MM.1S (cell line): Measurements from ENCODE around the gene MAP3K15.

Source experiments
- DNase-seq: peaks from one replicate; pipeline ENCODE4 v3.0.0-alpha.2; 2015
- H2AFZ ChIP-seq: fragments of 300-600 bp; sonication (generic); 2 replicates; pipeline ENCODE4 v1.6.0; 2016; ENCODE audit warnings: antibody characterized with exemption, low read length
- H3F3A ChIP-seq: fragments of 300-600 bp; sonication (generic); 2 replicates; pipeline ENCODE4 v1.6.1; 2016; ENCODE audit warnings: mild to moderate bottlenecking, antibody characterized with exemption, low read length, moderate library complexity, mixed read lengths; ENCODE audit not compliant: insufficient read depth
- H3K27ac ChIP-seq: fragments of 300-600 bp; sonication (generic); 2 replicates; pipeline ENCODE4 v1.5.1; 2016; ENCODE audit warnings: mild to moderate bottlenecking, low read length
- H3K27me3 ChIP-seq: fragments of 300-600 bp; sonication (generic); replicated peaks from 2 replicates; pipeline ENCODE4 v1.6.0; 2016; ENCODE audit warnings: low read length; ENCODE audit not compliant: insufficient read depth
- H3K36me3 ChIP-seq: fragments of 300-600 bp; sonication (generic); replicated peaks from 2 replicates; pipeline ENCODE4 v1.6.1; 2016; ENCODE audit warnings: mild to moderate bottlenecking, low read length, mixed read lengths; ENCODE audit not compliant: insufficient read depth
- H3K4me1 ChIP-seq: fragments of 300-600 bp; sonication (generic); 2 replicates; pipeline ENCODE4 v1.6.1; 2016; ENCODE audit warnings: low read length, mixed read lengths
- H3K4me2 ChIP-seq: fragments of 300-600 bp; sonication (generic); 2 replicates; pipeline ENCODE4 v1.6.0; 2016; ENCODE audit warnings: low read depth, low read length
- H3K4me3 ChIP-seq: fragments of 300-600 bp; sonication (generic); 2 replicates; pipeline ENCODE4 v1.5.1; 2016; ENCODE audit warnings: low read length, mixed read lengths
- H3K79me2 ChIP-seq: fragments of 300-600 bp; sonication (generic); 2 replicates; pipeline ENCODE4 v1.6.1; 2016; ENCODE audit warnings: mixed run types, low read length, mixed read lengths
- H3K9ac ChIP-seq: fragments of 300-600 bp; sonication (generic); 2 replicates; pipeline ENCODE4 v1.6.1; 2016; ENCODE audit warnings: low read length, mixed read lengths
- H3K9me2 ChIP-seq: fragments of 300-600 bp; sonication (generic); replicated peaks from 2 replicates; pipeline ENCODE4 v1.6.1; 2016; ENCODE audit warnings: mild to moderate bottlenecking, low read length, mixed read lengths; ENCODE audit not compliant: insufficient read depth
- H3K9me3 ChIP-seq: fragments of 300-600 bp; sonication (generic); replicated peaks from 2 replicates; pipeline ENCODE4 v1.6.1; 2016; ENCODE audit warnings: mild to moderate bottlenecking, low read length, mixed read lengths; ENCODE audit not compliant: insufficient read depth
- H4K20me1 ChIP-seq: fragments of 300-600 bp; sonication (generic); 2 replicates; pipeline ENCODE4 v1.6.1; 2016; ENCODE audit warnings: mild to moderate bottlenecking, low read length, moderate library complexity, mixed read lengths; ENCODE audit not compliant: insufficient read depth
- CTCF ChIP-seq: fragments of 300-600 bp; sonication (generic); IDR thresholded peaks from 2 replicates; pipeline ENCODE4 v1.5.1; 2016; ENCODE audit warnings: antibody characterized with exemption, low read length, mixed read lengths
- EZH2 ChIP-seq: fragments of 300-600 bp; sonication (generic); optimal IDR thresholded peaks from 2 replicates; pipeline ENCODE3; 2017; ENCODE audit warnings: low read depth, mild to moderate bottlenecking, antibody characterized with exemption, low read length, mixed read lengths
- EZH2phosphoT487 ChIP-seq: fragments of 300-600 bp; sonication (generic); IDR thresholded peaks from 2 replicates; pipeline ENCODE4 v1.6.1; 2018; ENCODE audit warnings: antibody characterized with exemption, low read length

Gene MAP3K15

GRCh38 chrX:19563327-19563726, 48.0 kb upstream of the MAP3K15 start:
- H3K4me1 ChIP-seq: peaks cover 18% of the 10 kb centered on the region
- H3K9me2 ChIP-seq: no peaks in the 10 kb centered on the region
- H3K9me3 ChIP-seq: no peaks in the 10 kb centered on the region
- TF ChIP-seq EZH2phosphoT487 (no peak), CTCF (no peak), EZH2 (no peak)
- no peaks in the 10 kb centered on the region for H3K27me3 ChIP-seq
- DNase-seq: no peak
- H3K4me2 ChIP-seq: no peak overlapping the region
- H3K27ac ChIP-seq: no peak overlapping the region
- no peaks in the 10 kb centered on the region for H3K36me3 ChIP-seq
- H3F3A ChIP-seq: peaks cover 14% of the 10 kb centered on the region
- no peak overlapping the region for H2AFZ ChIP-seq
- H4K20me1 ChIP-seq: no peaks in the 10 kb centered on the region
- no peak overlapping the region for H3K4me3 ChIP-seq
- no peak overlapping the region for H3K9ac ChIP-seq
- H3K79me2 ChIP-seq: no peaks in the 10 kb centered on the region

- Histone ChIP-seq H3K4me3 (no peak overlapping the region), H3K27ac (no peak overlapping the region), H3K4me2 (no peak overlapping the region), H3K36me3 (no peaks in the 10 kb centered on the region), H3K9me2 (no peaks in the 10 kb centered on the region), H3K9me3 (no peaks in the 10 kb centered on the region), H4K20me1 (no peaks in the 10 kb centered on the region), H3K9ac (no peak overlapping the region), H3K4me1 (peaks cover 5% of the 10 kb centered on the region), H2AFZ (no peak overlapping the region), H3F3A (no peaks in the 10 kb centered on the region), H3K27me3 (no peaks in the 10 kb centered on the region), H3K79me2 (no peaks in the 10 kb centered on the region)
- no peak for TF ChIP-seq CTCF
- TF ChIP-seq EZH2: no peak
- no peak for TF ChIP-seq EZH2phosphoT487
- no peak for DNase-seq
These were observed 45.3 kb upstream of the MAP3K15 start for GRCh38 chrX:19560611-19561010.

GRCh38 chrX:19557822-19558221, 42.5 kb upstream of the MAP3K15 start:
- Histone ChIP-seq H3K36me3 (no peaks in the 10 kb centered on the region), H3K4me3 (no peak overlapping the region), H3K27me3 (no peaks in the 10 kb centered on the region), H3K79me2 (no peaks in the 10 kb centered on the region), H3K9ac (no peak overlapping the region), H3K4me2 (no peak overlapping the region), H3K9me2 (no peaks in the 10 kb centered on the region), H3K4me1 (no peaks in the 10 kb centered on the region), H3K27ac (no peak overlapping the region), H4K20me1 (no peaks in the 10 kb centered on the region), H3F3A (no peaks in the 10 kb centered on the region), H3K9me3 (no peaks in the 10 kb centered on the region), H2AFZ (no peak overlapping the region)
- TF ChIP-seq EZH2 (no peak), CTCF (no peak), EZH2phosphoT487 (no peak)
- DNase-seq: no peak
